CD8-positive, alpha-beta memory T cell (primary cell): ENCODE results near the gene FES. TPM values are rescaled to one million over a fixed set of nuclear protein-coding genes. Genes with fewer than 3 reads are reported as not detected.
A peak's percentile ranks its signal among the peaks of the same experiment; 100 is the strongest.

ENCODE experiments used
- CTCF ChIA-PET: fragments of 350-600 bp; sonication (Branson Sonifier 250); formaldehyde crosslinking; loops from one replicate; lab custom pipeline; 2021; ENCODE audit warnings: antibody characterized with exemption; lab: Charles Lee
- POLR2A ChIA-PET: fragments of 350-600 bp; sonication (Branson Sonifier 250); formaldehyde crosslinking; loops from one replicate; lab custom pipeline; 2021; ENCODE audit warnings: antibody characterized with exemption; lab: Charles Lee
- DNase-seq, 5 donors: peaks; one replicate each; pipeline versions ENCODE4 v3.0.0 to v3.0.0-alpha.2; 2020 to 2022; ENCODE audit warnings: mixed read lengths in 1 of 5
- H3K27ac ChIP-seq: one replicate; pipeline ENCODE4 v1.7.0; 2013; ENCODE audit warnings: low read depth, mild to moderate bottlenecking, low read length, moderate library complexity
- H3K27me3 ChIP-seq: 2 replicates; pipeline ENCODE4 v1.7.0; 2013; ENCODE audit warnings: low read length, mild to moderate bottlenecking; ENCODE audit not compliant: insufficient read depth, poor library complexity, severe bottlenecking
- H3K36me3 ChIP-seq: 2 replicates; pipeline ENCODE4 v1.7.0; 2013; ENCODE audit warnings: mild to moderate bottlenecking, low read length, moderate library complexity; ENCODE audit not compliant: insufficient read depth
- H3K4me1 ChIP-seq: 2 replicates; pipeline ENCODE4 v1.7.0; 2013; ENCODE audit warnings: mild to moderate bottlenecking, low read length, moderate library complexity; ENCODE audit not compliant: insufficient read depth
- H3K4me3 ChIP-seq: 2 replicates; pipeline ENCODE4 v1.7.0; 2013; ENCODE audit warnings: mild to moderate bottlenecking, low read length
- H3K9me3 ChIP-seq: 2 replicates; pipeline ENCODE4 v1.7.0; 2013; ENCODE audit warnings: mild to moderate bottlenecking, low read length
- H3K27ac Mint-ChIP-seq, 8 donors: one replicate each; pipeline ENCODE4 v1.8.0; 2020 to 2021; ENCODE audit warnings: mixed read lengths in 8 of 8, mild to moderate bottlenecking in 6 of 8, inconsistent platforms in 3 of 8, moderate library complexity in 3 of 8
- H3K27me3 Mint-ChIP-seq, 2 donors: one replicate each; pipeline ENCODE4 v1.8.0; 2020 to 2021; ENCODE audit warnings: mixed read lengths in 2 of 2, mild to moderate bottlenecking in 1 of 2, moderate library complexity in 1 of 2
- H3K36me3 Mint-ChIP-seq, 3 donors: one replicate each; pipeline ENCODE4 v1.8.0; 2020 to 2021; ENCODE audit warnings: mixed read lengths in 3 of 3, inconsistent platforms in 1 of 3, mild to moderate bottlenecking in 1 of 3
- H3K4me1 Mint-ChIP-seq, 3 donors: one replicate each; pipeline ENCODE4 v1.8.0; 2020 to 2021; ENCODE audit warnings: mixed read lengths in 3 of 3, inconsistent platforms in 1 of 3, mild to moderate bottlenecking in 1 of 3
- H3K4me3 Mint-ChIP-seq, 7 donors: one replicate each; pipeline ENCODE4 v1.8.0; 2020 to 2021; ENCODE audit warnings: mixed read lengths in 7 of 7, mild to moderate bottlenecking in 6 of 7, moderate library complexity in 4 of 7, inconsistent platforms in 2 of 7
- H3K9me3 Mint-ChIP-seq, 5 donors: one replicate each; pipeline ENCODE4 v1.8.0; 2020 to 2022; ENCODE audit warnings: mixed read lengths in 5 of 5, mild to moderate bottlenecking in 3 of 5, moderate library complexity in 2 of 5, inconsistent platforms in 1 of 5
- polyA plus RNA-seq: library from polyadenylated mRNA; unstranded; fragments of 300-500 nt; fragmentation: Illumina TruSeq; gene quantifications from one replicate; pipeline ENCODE4 v1.2.3, GENCODE V29; 2021
- total RNA-seq, 2 experiments: library from RNA; stranded (reverse); gene quantifications; one replicate each; pipeline ENCODE4 v1.2.3, GENCODE V29; 2021

FES gene
- total and polyA plus RNA-seq, 3 experiments from 2014 or later, result 0.28 to 2.6 (median 2.5) TPM

DNA sequence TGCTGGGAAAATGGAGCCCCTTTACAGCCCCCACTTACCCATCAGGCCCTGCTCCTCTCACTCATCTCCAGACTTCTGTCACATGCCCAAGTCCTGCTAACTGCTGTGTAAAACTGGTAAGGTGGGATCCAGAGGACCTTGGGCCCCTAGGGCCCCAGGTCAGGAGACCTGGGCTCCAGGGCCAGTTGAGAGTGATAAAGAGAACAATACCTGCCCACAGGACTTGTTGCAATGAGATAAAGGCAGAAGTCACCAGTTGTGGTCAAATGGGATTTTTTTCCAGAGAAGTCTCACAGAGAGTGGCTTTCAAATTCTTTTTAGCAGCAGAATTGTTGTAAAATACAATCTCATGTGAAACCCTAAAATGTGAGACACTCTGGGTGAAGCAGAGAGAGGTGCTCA lies 15.2 kb upstream of the FES start:
- CTCF ChIA-PET, result interaction anchor here (1.7 kb wide), 1 partner anchor 17 kb away, joined by 8 read pairs; no protein-coding TSS in a partner anchor
- Mint-ChIP-seq H3K27ac (peak overlapping the region in 7 of 8 donors; percentile 39 to 96 (median 95)), H3K27me3 (peaks cover 0 to 4% of the 10 kb centered on the region in 2 donors), H3K4me3 (peak overlapping the region in 4 of 7 donors; percentile 29 to 95 (median 70)), H3K4me1 (peaks cover 29 to 45% (median 41%) of the 10 kb centered on the region in 3 donors), H3K9me3 (no peaks in the 10 kb centered on the region), H3K36me3 (peaks cover 0 to 4% (median 0%) of the 10 kb centered on the region in 3 donors)
- H3K36me3 ChIP-seq, result no peaks in the 10 kb centered on the region
- peaks cover 37% of the 10 kb centered on the region for H3K4me1 ChIP-seq
- no peak overlapping the region for H3K4me3 ChIP-seq
- peak overlapping the region; percentile 65 for H3K27ac ChIP-seq
- H3K27me3 ChIP-seq, result no peaks in the 10 kb centered on the region
- no peaks in the 10 kb centered on the region for H3K9me3 ChIP-seq
- DNase-seq, result no peak
- POLR2A ChIA-PET, result no interaction called here

DNA sequence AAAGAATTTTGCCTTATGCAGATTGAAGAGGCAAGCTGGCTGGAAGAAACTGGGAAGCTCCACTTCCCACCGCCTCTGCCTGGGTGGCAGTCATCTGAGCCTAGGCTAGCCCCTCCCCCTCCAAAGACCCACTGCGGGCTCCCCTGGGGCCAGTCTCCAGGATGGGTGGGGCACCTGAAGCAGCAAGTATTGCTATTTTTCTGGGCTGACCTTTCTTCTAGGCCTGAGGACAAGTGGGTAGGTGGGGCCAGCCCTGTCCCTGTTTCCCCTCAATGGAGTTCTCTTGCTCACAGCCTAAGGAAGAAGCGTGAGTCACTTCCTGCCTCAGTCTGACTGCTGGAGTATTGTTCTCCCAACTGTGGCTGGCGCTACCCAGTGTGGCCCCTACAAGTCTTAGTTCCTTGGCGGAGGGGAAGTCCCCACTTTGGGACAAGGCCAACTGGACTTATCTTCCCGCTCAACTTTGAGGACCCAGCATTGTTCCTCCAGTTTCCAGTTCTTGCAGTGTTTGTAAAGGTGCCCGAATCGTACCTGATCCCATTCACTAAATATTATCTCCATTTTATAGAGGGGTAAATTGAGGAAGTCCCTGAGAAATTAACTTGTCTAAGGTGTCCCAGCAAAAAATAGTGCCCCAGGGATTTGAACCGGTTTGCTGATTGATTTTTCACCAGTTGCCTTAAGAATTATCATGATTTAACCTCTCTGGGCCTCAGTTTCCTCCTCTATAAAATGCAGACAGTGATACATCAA lies 14.5 kb upstream of the FES start:
- H3K9me3 Mint-ChIP-seq, result no peaks in the 10 kb centered on the region
- peak overlapping the region; percentile 65 for H3K27ac ChIP-seq
- H3K4me3 Mint-ChIP-seq, result peak overlapping the region; percentile 82 to 95 (median 88)
- ChIA-PET CTCF (no interaction called here), POLR2A (no interaction called here)
- peak in 1 of 5 donors; percentile 50 for DNase-seq
- peak overlapping the region; percentile 5 for H3K4me3 ChIP-seq
- H3K27me3 Mint-ChIP-seq, result peaks cover 0 to 4% of the 10 kb centered on the region in 2 donors
- H3K4me1 ChIP-seq, result peaks cover 37% of the 10 kb centered on the region
- peaks cover 0 to 5% (median 0%) of the 10 kb centered on the region in 3 donors for H3K36me3 Mint-ChIP-seq
- H3K9me3 ChIP-seq, result no peaks in the 10 kb centered on the region
- H3K27ac Mint-ChIP-seq, result peak overlapping the region; percentile 53 to 96 (median 94)
- no peaks in the 10 kb centered on the region for H3K27me3 ChIP-seq
- H3K36me3 ChIP-seq, result no peaks in the 10 kb centered on the region
- H3K4me1 Mint-ChIP-seq, result peaks cover 29 to 47% (median 41%) of the 10 kb centered on the region in 3 donors

DNA sequence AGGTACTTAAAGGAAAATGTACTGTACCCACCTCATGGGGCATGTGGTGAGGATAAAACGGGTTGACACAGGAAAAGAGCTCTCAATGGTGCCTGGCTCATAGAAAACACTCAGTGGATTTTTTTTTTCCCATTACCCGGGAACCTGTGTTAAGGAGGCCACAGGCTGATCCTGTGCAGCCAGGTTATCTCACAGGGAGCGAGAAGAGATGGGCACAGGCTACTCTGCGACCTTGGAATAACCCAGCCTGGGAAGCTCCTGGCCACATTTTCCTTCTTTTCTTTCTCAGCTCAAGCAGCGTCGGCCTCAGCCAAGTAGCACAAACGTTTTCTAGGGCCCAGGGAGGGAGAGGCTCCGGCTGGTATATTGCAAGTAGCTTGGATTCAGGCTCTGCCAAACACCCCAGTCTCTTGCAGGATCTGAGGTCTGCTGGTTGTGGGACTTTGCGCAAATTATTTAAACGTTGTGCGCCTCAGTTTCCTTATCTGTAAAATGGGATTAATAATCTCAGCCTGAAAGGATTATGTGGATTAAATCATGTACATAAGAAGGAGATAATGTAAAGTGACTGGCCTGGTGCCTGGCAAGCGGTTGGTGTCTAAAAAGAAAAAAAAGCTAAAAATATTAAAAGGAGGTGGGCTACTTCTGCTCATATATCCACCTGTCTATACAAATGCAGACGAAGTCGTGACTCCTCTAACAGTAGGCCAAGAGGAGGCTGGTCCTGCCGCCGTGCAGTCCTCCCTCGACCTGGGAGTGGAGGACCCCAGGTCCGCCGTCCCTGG lies 13.8 kb upstream of the FES start:
- H3K36me3 Mint-ChIP-seq, result peaks cover 0 to 8% (median 0%) of the 10 kb centered on the region in 3 donors
- Histone ChIP-seq H3K9me3 (no peaks in the 10 kb centered on the region), H3K27ac (peak overlapping the region; percentile 65), H3K27me3 (no peaks in the 10 kb centered on the region), H3K36me3 (no peaks in the 10 kb centered on the region), H3K4me3 (peak overlapping the region; percentile 72), H3K4me1 (peaks cover 37% of the 10 kb centered on the region)
- H3K27me3 Mint-ChIP-seq, result peaks cover 0 to 4% of the 10 kb centered on the region in 2 donors
- H3K27ac Mint-ChIP-seq, result peak overlapping the region; percentile 88 to 96 (median 94)
- peak overlapping the region; percentile 82 to 95 (median 88) for H3K4me3 Mint-ChIP-seq
- no peaks in the 10 kb centered on the region for H3K9me3 Mint-ChIP-seq
- peaks cover 29 to 47% (median 41%) of the 10 kb centered on the region in 3 donors for H3K4me1 Mint-ChIP-seq
- DNase-seq, result no peak
- POLR2A ChIA-PET, result interaction anchor here (0.6 to 1.5 kb wide), 2 partner anchors 33 to 1552 kb away, joined by 3 to 4 read pairs; no protein-coding TSS in a partner anchor
- CTCF ChIA-PET, result interaction anchor here (1.4 to 1.6 kb wide), 2 partner anchors 61 to 179 kb away, joined by 3 to 4 read pairs; no protein-coding TSS in a partner anchor

DNA sequence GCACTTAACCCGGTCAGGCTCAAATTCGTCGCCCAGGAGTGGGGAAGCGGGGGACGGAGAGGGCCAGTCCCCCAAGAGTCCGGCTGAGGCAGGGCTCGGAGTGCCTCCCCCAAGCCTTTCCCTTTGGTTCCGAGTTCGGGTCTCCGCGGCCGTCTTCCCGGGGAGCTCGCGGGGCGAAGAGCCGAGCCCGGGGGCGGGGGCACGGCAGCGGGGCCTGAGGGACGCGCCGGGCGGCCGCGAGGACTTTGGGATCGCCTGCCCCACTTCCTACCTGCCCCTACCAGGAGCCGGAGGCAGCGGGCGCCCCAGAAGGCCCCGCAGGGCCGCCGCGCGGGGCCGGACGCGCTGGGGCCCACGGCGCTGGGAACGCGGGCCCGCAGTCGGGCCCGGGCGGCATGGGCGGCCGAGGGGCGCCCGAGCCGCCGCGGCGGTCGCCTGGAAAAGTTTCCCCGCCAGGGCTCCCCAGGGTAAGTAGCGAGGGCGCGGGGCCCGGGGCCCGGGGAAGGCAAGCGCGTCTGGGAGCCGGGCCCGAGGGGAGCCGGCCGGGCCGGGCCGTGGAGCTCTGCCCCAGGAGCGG lies 13.1 kb upstream of the FES start:
- Mint-ChIP-seq H3K27me3 (no peaks in the 10 kb centered on the region), H3K4me1 (peaks cover 29 to 47% (median 41%) of the 10 kb centered on the region in 3 donors), H3K27ac (peak overlapping the region; percentile 88 to 96 (median 94)), H3K36me3 (peaks cover 0 to 14% (median 0%) of the 10 kb centered on the region in 3 donors), H3K4me3 (peak overlapping the region; percentile 82 to 95 (median 88)), H3K9me3 (no peaks in the 10 kb centered on the region)
- DNase-seq, result peak in 3 of 5 donors; percentile 18 to 46 (median 26)
- ChIA-PET CTCF (interaction anchor here (0.8 to 1.6 kb wide), 4 partner anchors 14 to 179 kb away, joined by 3 to 5 read pairs (median 4); no protein-coding TSS in a partner anchor), POLR2A (interaction anchor here (0.6 to 1.5 kb wide), 5 partner anchors 32 to 1553 kb away, joined by 3 to 7 read pairs (median 4); partner anchors contain the start of genes BLM and MAN2A2)
- Histone ChIP-seq H3K4me1 (peaks cover 37% of the 10 kb centered on the region), H3K27me3 (no peaks in the 10 kb centered on the region), H3K36me3 (peaks cover 2% of the 10 kb centered on the region), H3K9me3 (no peaks in the 10 kb centered on the region), H3K27ac (peak overlapping the region; percentile 65), H3K4me3 (peak overlapping the region; percentile 72)

DNA sequence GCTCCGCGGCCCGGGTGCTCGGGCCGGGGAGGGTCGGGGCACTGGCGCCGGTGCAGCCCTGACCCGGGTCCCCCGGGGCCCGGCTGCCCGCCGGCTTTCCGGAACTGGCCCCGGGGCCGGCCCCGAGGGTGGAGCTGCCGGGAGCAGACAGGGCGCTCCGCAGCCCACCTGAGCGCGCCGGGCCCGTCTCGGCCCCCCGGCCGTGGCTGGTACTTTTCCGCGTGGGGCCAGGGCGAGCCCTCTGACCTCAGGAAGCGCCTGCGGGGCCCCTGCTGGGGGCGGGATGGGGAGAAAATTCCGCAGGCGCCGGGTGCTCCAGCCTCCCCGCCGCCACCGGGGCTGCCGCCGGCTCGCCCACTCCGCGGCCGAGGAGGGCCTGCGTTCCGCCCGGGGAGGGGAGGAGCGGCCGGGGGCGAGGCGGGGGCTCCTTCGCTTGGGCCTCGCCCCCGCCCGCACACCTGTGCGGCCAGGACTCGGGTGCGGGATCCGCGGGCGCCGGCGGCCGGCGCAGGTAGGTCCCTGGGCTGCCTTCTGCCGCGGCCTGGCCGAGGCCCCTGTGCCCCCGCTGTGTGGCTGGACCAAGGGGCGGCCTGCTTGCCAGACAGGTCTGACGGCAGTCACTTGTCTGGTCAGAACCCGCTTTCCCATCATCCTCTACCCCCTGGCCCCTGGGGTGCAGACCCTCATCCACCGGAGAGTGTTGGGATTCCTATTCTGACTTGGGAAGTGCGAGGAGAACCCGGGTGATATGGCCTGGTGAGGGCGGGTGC lies 12.4 kb upstream of the FES start:
- no peaks in the 10 kb centered on the region for H3K9me3 Mint-ChIP-seq
- ChIA-PET POLR2A (interaction anchor here (0.6 to 1.5 kb wide), 5 partner anchors 31 to 155 kb away, joined by 3 to 7 read pairs (median 4); partner anchors contain the start of genes BLM and MAN2A2), CTCF (interaction anchor here (0.8 to 1.6 kb wide), 4 partner anchors 13 to 178 kb away, joined by 3 to 5 read pairs (median 4); no protein-coding TSS in a partner anchor)
- H3K27ac Mint-ChIP-seq, result peak overlapping the region; percentile 70 to 99 (median 92)
- peaks cover 37% of the 10 kb centered on the region for H3K4me1 ChIP-seq
- peak overlapping the region; percentile 66 for H3K4me3 ChIP-seq
- H3K9me3 ChIP-seq, result no peaks in the 10 kb centered on the region
- H3K36me3 Mint-ChIP-seq, result peaks cover 0 to 21% (median 0%) of the 10 kb centered on the region in 3 donors
- H3K27ac ChIP-seq, result peak overlapping the region; percentile 65
- DNase-seq, result peak in 1 of 5 donors; percentile 24
- peaks cover 9% of the 10 kb centered on the region for H3K36me3 ChIP-seq
- H3K4me1 Mint-ChIP-seq, result peaks cover 29 to 47% (median 41%) of the 10 kb centered on the region in 3 donors
- peak overlapping the region; percentile 81 to 93 (median 89) for H3K4me3 Mint-ChIP-seq
- H3K27me3 Mint-ChIP-seq, result no peaks in the 10 kb centered on the region
- no peaks in the 10 kb centered on the region for H3K27me3 ChIP-seq

DNA sequence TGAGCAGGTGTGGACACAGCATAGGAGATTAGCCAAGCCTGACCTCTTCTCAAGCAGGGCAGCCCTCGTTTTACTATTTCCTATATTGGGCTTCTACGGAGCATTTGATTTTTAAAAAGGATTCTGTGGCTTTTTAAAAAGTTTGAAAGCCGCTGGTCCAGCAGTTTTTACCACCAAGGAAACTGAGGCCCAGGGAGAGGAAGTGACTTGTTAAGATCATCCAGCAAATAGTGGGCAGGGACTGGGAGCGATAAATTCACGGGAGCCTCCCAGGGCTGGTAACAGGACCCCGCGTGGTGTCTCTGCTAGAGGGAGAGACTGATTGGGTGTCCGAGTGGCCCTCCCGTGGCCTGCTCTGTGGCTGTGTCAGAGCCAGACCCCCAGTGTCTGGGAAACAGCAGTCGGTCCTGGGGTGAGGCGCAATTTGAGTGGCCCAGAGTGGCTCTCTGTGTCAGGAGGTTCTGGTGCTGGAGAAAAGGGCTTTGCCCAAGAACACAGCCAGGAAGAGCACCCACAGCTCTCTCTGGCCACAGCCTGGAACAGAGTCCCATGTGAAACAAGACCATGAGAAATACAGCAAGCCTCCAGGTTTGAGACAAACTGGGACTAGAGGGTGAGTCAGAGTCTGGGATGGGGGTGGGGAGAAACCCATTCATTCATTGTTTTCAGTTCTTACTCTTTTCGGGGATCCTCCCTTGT lies 11.7 kb upstream of the FES start:
- peaks cover 0 to 28% (median 0%) of the 10 kb centered on the region in 3 donors for H3K36me3 Mint-ChIP-seq
- H3K36me3 ChIP-seq, result peaks cover 16% of the 10 kb centered on the region
- H3K4me3 ChIP-seq, result peak overlapping the region; percentile 66
- no peaks in the 10 kb centered on the region for H3K27me3 Mint-ChIP-seq
- H3K9me3 Mint-ChIP-seq, result no peaks in the 10 kb centered on the region
- ChIA-PET POLR2A (interaction anchor here (0.6 kb wide), 1 partner anchor 27 kb away, joined by 7 read pairs; no protein-coding TSS in a partner anchor), CTCF (no interaction called here)
- peak overlapping the region; percentile 65 for H3K27ac ChIP-seq
- no peaks in the 10 kb centered on the region for H3K27me3 ChIP-seq
- peak overlapping the region; percentile 81 to 93 (median 89) for H3K4me3 Mint-ChIP-seq
- DNase-seq, result peak in 1 of 5 donors; percentile 30
- H3K9me3 ChIP-seq, result no peaks in the 10 kb centered on the region
- H3K4me1 ChIP-seq, result peaks cover 37% of the 10 kb centered on the region
- peaks cover 29 to 47% (median 41%) of the 10 kb centered on the region in 3 donors for H3K4me1 Mint-ChIP-seq
- H3K27ac Mint-ChIP-seq, result peak overlapping the region; percentile 70 to 99 (median 92)
